Measurements from ENCODE around the gene PEAR1. TPM values are rescaled to one million over a fixed set of nuclear protein-coding genes. Genes with fewer than 3 reads are reported as not detected.

PEAR1 gene
- total RNA-seq, result 0.41 TPM

GRCh38 chr1:156893048-156893953, at the start of gene PEAR1:
TSS of gene PEAR1 (plus strand) at chr1:156893718. CDS start at chr1:156903927, 10,209 bp downstream.
- no peak for FAIRE-seq
- DNase-seq (ENCODE audit: low spot score in 2 of 2), result no peak

- FAIRE-seq, result no peak
- no peak for DNase-seq (ENCODE audit: low spot score in 2 of 2)
Measured at GRCh38 chr1:156844102-156844501, 49.4 kb upstream of the PEAR1 start.

GRCh38 chr1:156844638-156845037, 48.9 kb upstream of the PEAR1 start:
- no peak for DNase-seq (ENCODE audit: low spot score in 2 of 2)
- no peak for FAIRE-seq

- DNase-seq (ENCODE audit: low spot score in 2 of 2), result no peak
Measured at GRCh38 chr1:156845055-156845952, 48.2 kb upstream of the PEAR1 start.

GRCh38 chr1:156845953-156846545, 47.5 kb upstream of the PEAR1 start:
- FAIRE-seq (no peak), DNase-seq (ENCODE audit: low spot score in 2 of 2) (no peak)

More at GRCh38 chr1:156845055-156845952, 48.2 kb upstream of the PEAR1 start:
- no peak for FAIRE-seq

GRCh38 chr1:156846643-156847042, 46.9 kb upstream of the PEAR1 start:
- no peak for DNase-seq (ENCODE audit: low spot score in 2 of 2)
- no peak for FAIRE-seq

GRCh38 chr1:156847591-156848460, 45.7 kb upstream of the PEAR1 start:
- no peak for FAIRE-seq
- peak in 1 of 2 donors; percentile 14 for DNase-seq (ENCODE audit: low spot score in 2 of 2)

- no peak for FAIRE-seq
Measured at GRCh38 chr1:156848461-156849150, 44.9 kb upstream of the PEAR1 start.

GRCh38 chr1:156849151-156849496, 44.4 kb upstream of the PEAR1 start:
- FAIRE-seq (no peak), DNase-seq (ENCODE audit: low spot score in 2 of 2) (no peak)

More at GRCh38 chr1:156848461-156849150, 44.9 kb upstream of the PEAR1 start:
- peak in 1 of 2 donors; percentile 27 for DNase-seq (ENCODE audit: low spot score in 2 of 2)

- no peak for FAIRE-seq
- DNase-seq (ENCODE audit: low spot score in 2 of 2), result no peak
Measured at GRCh38 chr1:156851779-156852417, 41.6 kb upstream of the PEAR1 start.

GRCh38 chr1:156852418-156852874, 41.1 kb upstream of the PEAR1 start:
- DNase-seq (ENCODE audit: low spot score in 2 of 2) (peak in 1 of 2 donors; percentile 65), FAIRE-seq (no peak)

GRCh38 chr1:156853761-156854160, 39.8 kb upstream of the PEAR1 start:
- FAIRE-seq, result no peak
- DNase-seq (ENCODE audit: low spot score in 2 of 2), result no peak

GRCh38 chr1:156854634-156855033, 38.9 kb upstream of the PEAR1 start:
- FAIRE-seq, result no peak
- DNase-seq (ENCODE audit: low spot score in 2 of 2), result no peak

GRCh38 chr1:156856282-156856785, 37.2 kb upstream of the PEAR1 start:
- DNase-seq (ENCODE audit: low spot score in 2 of 2), result no peak
- no peak for FAIRE-seq

- DNase-seq (ENCODE audit: low spot score in 2 of 2) (no peak), FAIRE-seq (no peak)
Measured at GRCh38 chr1:156857532-156857931, 36.0 kb upstream of the PEAR1 start.

- FAIRE-seq (no peak), DNase-seq (ENCODE audit: low spot score in 2 of 2) (no peak)
Measured at GRCh38 chr1:156858555-156858956, 35.0 kb upstream of the PEAR1 start.

GRCh38 chr1:156858959-156859522, 34.5 kb upstream of the PEAR1 start, which contains the start of gene INSRR:
TSS of gene INSRR (minus strand) at chr1:156859117. CDS start at chr1:156858621, 496 bp downstream.
- FAIRE-seq (no peak), DNase-seq (ENCODE audit: low spot score in 2 of 2) (no peak)

Measured in frontal cortex (tissue), 4 donors.